Fibroblast of lung (primary cell): ENCODE data around the gene CKLF.

Experiments used
- EZH2 ChIP-seq: IDR thresholded peaks from 2 replicates; pipeline ENCODE4 v1.5.1; 2012; ENCODE audit warnings: low read length, control low read depth, mild to moderate bottlenecking; ENCODE audit errors: missing control alignments
- TF ChIP-seq, protein P1 (sequence below), 2 donors: IDR thresholded peaks in 1 of 2; conservative IDR thresholded peaks in 1 of 2; 1 replicate in 1 of 2; 2 replicates in 1 of 2; pipeline ENCODE4 v1.5.1; 2011 to 2012; ENCODE audit warnings: low read length in 2 of 2, control low read depth in 1 of 2, inconsistent platforms in 1 of 2, low read depth in 1 of 2, mild to moderate bottlenecking in 1 of 2

DNA sequence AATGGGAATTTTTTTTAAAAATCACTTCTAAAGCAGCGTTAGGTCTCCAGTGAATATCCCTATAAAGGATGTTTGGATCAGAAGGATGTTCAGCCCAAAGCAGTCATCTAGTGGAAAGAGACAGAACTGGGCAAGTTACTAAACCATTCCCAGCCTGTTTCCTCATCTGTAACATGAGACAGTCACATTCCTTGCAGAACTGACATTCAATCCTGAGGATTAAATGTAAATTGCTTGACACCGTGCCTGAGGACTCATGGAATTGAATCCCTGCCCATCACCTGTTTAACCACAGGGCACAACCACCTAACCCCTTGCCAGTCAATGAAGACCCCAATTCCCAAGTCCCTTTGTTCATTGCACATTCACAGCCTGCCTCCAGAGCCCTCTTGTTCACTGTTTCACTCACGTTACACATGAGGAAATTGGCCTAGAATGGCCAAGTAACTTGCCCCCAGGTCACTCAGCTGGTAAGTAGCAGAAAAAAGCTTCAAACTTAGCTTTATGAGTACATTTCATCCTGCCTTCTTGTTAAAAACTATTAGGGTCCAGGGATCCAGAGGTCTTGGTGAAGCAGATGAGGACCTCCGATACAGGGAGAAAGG is 28.3 kb downstream of the CKLF start:
- TF ChIP-seq, protein P1, sequence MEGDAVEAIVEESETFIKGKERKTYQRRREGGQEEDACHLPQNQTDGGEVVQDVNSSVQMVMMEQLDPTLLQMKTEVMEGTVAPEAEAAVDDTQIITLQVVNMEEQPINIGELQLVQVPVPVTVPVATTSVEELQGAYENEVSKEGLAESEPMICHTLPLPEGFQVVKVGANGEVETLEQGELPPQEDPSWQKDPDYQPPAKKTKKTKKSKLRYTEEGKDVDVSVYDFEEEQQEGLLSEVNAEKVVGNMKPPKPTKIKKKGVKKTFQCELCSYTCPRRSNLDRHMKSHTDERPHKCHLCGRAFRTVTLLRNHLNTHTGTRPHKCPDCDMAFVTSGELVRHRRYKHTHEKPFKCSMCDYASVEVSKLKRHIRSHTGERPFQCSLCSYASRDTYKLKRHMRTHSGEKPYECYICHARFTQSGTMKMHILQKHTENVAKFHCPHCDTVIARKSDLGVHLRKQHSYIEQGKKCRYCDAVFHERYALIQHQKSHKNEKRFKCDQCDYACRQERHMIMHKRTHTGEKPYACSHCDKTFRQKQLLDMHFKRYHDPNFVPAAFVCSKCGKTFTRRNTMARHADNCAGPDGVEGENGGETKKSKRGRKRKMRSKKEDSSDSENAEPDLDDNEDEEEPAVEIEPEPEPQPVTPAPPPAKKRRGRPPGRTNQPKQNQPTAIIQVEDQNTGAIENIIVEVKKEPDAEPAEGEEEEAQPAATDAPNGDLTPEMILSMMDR (conservative IDR thresholded peaks at IDR 0.05 in 1 of 2, IDR thresholded peaks at IDR 0.05 in 1 of 2; ENCODE audit: low read depth in 1 of 2, low read length in 2 of 2), result peak in 1 of 2 donors; percentile 52
- no peak for TF ChIP-seq EZH2
